ENCODE data around the gene PUM1.

DNA sequence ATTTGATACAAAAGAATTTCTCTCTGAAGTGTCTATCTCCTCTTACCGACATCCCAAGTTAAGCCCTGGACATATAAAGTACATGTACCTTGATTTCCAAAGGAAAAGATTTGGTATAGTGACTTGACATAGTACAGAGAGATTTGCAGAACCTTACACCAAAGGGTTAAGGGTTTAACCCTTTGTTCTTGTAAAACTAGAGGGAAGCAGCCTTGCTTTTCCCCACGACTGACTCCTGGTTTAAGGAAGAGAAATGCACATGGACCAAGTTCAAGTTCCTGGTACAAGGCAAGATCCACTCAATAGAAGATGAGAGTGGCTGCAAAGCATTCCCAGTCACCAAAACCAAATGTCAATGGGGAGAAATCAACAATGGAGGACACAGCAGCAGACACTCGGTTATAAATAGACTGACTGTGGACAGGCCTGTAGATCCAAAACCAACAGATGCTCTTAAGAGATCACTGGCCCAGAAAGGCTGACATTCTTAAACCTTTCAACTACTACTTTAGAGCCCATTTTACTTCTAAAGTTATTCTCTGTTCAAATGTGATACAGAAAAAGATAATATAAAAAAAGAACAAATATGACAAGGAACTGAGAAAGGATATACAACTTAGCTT, 69.4 kb downstream of the PUM1 start:
- no peak for TF ChIP-seq POLR2A (IDR thresholded peaks at IDR 0.05)
- no peak for TF ChIP-seq POLR2AphosphoS5 (IDR thresholded peaks at IDR 0.05)
